Activated CD4-positive, alpha-beta memory T cell treated with anti-CD3 and anti-CD28 coated beads, Interleukin-2, amount 10 ng/mL, durations not matched to agents 7 days and 5 days (primary cell): Measurements from ENCODE around the gene UBFD1. TPM values are rescaled to one million over a fixed set of nuclear protein-coding genes. Genes with fewer than 3 reads are reported as not detected.
"Not testable (repeated sequence)": the region's sequence is repeated elsewhere in the genome, so short reads cannot be mapped to it uniquely, and the experiment has no call there.

ENCODE experiments used
- CTCF ChIA-PET: fragments of 350-600 bp; sonication (Branson Sonifier 250); formaldehyde crosslinking; loops from one replicate; lab custom pipeline; 2021; ENCODE audit warnings: antibody characterized with exemption, inconsistent platforms; lab: Charles Lee
- POLR2A ChIA-PET: fragments of 350-600 bp; sonication (Branson Sonifier 250); formaldehyde crosslinking; loops from one replicate; lab custom pipeline; 2021; ENCODE audit warnings: antibody characterized with exemption; lab: Charles Lee
- DNase-seq: peaks from one replicate; pipeline ENCODE4 v3.0.0-alpha.2; 2020
- H3K27ac Mint-ChIP-seq: one replicate; pipeline ENCODE4 v1.8.0; 2021; ENCODE audit warnings: mild to moderate bottlenecking, mixed read lengths
- H3K27me3 Mint-ChIP-seq: one replicate; pipeline ENCODE4 v1.8.0; 2021; ENCODE audit warnings: mixed read lengths
- H3K36me3 Mint-ChIP-seq: one replicate; pipeline ENCODE4 v1.8.0; 2021; ENCODE audit warnings: low read depth, mixed read lengths
- H3K4me1 Mint-ChIP-seq: one replicate; pipeline ENCODE4 v1.8.0; 2021; ENCODE audit warnings: mixed read lengths
- H3K4me3 Mint-ChIP-seq: one replicate; pipeline ENCODE4 v1.8.0; 2021; ENCODE audit warnings: mild to moderate bottlenecking, mixed read lengths
- H3K9me3 Mint-ChIP-seq: one replicate; pipeline ENCODE4 v1.8.0; 2021; ENCODE audit warnings: mixed read lengths
- total RNA-seq, 2 experiments: library from RNA; stranded (reverse); gene quantifications; one replicate each; pipeline ENCODE4 v1.2.3, GENCODE V29; 2021

UBFD1 gene
- total RNA-seq, 2 experiments from 2014 or later: 36.6 to 39.7 TPM

DNA sequence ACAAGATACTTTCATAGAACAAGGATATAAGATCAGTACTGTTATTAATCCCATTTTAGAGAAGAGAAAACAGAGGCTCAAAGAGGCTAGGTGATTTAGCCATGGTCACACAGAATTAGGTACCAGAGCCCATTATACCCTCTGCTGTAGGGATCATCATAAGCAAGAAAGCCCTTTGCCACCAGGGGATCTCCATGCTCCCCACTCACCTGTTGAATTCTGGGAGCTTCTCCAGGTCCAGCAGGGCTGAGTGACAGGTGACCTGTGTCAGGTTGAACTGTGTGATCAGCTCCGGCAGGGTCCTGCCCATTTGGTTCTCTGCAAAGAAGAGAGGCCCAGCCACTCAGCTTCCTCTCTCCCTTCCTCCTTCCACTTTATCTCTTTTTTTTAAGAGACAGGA, 25.1 kb upstream of the UBFD1 start:
- ChIA-PET POLR2A (no interaction called here), CTCF (no interaction called here)
- no peak overlapping the region for H3K27ac Mint-ChIP-seq
- H3K4me3 Mint-ChIP-seq: no peak overlapping the region
- DNase-seq: no peak
- H3K4me1 Mint-ChIP-seq: no peaks in the 10 kb centered on the region
- peaks cover 12% of the 10 kb centered on the region for H3K36me3 Mint-ChIP-seq
- H3K9me3 Mint-ChIP-seq: no peaks in the 10 kb centered on the region
- H3K27me3 Mint-ChIP-seq: no peaks in the 10 kb centered on the region

DNA sequence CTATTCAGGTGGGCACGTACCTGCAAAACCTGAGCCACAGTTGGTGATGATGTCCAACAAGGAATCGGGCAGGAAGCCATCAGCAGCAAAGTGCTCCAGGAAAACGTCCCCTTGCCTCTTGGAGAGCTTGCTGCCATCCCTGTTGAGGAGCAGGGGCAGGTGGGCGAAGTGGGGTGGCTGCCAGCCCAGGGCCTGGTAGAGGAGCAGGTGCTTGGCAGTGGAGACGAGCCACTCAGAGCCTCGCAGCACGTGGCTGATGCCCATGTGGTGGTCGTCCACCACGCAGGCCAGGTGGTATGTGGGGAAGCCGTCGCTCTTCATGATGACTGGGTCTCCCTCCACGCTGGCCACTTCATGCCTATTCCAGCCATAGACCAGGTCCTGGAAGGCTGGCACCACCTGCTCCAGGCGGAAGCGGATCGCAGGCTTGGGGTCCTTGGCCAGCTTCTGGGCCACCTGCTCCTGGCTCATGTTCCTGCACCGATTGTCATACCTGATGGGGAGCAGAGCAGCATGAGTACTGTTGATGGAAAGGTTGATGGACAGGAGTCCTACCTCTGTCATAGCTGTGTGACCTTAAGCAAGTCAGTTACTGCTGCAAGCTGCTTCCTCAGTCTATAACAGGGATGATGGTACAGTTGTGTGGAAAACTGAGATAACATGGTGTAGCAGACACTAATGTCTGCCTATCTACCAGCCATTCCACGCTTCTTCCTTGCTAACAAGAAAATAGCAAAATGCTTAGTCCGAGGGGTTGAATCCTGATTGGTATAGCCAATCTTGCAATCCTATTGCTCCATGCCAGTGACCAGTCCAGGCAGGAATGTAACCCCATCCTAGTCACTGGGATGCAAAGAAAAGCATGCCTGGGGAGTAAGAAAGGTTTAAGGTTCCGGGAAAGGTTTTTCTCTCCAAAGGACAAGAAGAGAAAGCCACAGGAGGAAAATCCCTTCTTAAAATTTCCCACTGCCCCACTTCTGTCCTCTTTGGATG, 22.4 kb upstream of the UBFD1 start:
- Mint-ChIP-seq H3K36me3 (peaks cover 12% of the 10 kb centered on the region), H3K4me3 (no peak overlapping the region)

DNA sequence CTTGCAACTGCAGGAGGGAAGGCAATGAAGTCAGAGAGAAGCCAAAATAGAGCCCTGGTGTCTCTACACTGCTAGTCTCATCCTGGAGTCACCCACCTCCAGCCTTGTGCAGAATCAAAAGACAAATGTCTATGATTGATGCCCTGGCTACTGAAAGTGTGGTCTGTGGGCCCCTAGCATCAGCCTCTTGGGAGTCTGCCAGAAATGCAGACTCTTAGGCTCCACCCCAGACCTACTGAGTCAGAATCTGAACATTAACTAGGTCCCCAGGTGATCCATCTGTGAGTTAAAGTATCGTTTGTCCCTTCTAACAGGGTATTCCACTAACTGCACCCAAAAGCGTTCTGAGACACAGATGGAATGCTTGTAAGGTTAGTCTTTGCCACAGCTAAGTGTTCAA, 21.6 kb upstream of the UBFD1 start:
- H3K9me3 Mint-ChIP-seq: no peaks in the 10 kb centered on the region
- POLR2A ChIA-PET: no interaction called here
- H3K27me3 Mint-ChIP-seq: no peaks in the 10 kb centered on the region
- CTCF ChIA-PET: no interaction called here
- H3K4me3 Mint-ChIP-seq: no peak overlapping the region
- peaks cover 12% of the 10 kb centered on the region for H3K36me3 Mint-ChIP-seq
- H3K4me1 Mint-ChIP-seq: peaks cover 7% of the 10 kb centered on the region
- no peak overlapping the region for H3K27ac Mint-ChIP-seq
- DNase-seq: no peak

More for the DNA sequence above, 22.4 kb upstream of the UBFD1 start:
- H3K27ac Mint-ChIP-seq: no peak overlapping the region
- ChIA-PET CTCF (no interaction called here), POLR2A (no interaction called here)
- H3K27me3 Mint-ChIP-seq: no peaks in the 10 kb centered on the region
- H3K9me3 Mint-ChIP-seq: no peaks in the 10 kb centered on the region
- no peak for DNase-seq
- H3K4me1 Mint-ChIP-seq: peaks cover 7% of the 10 kb centered on the region

DNA sequence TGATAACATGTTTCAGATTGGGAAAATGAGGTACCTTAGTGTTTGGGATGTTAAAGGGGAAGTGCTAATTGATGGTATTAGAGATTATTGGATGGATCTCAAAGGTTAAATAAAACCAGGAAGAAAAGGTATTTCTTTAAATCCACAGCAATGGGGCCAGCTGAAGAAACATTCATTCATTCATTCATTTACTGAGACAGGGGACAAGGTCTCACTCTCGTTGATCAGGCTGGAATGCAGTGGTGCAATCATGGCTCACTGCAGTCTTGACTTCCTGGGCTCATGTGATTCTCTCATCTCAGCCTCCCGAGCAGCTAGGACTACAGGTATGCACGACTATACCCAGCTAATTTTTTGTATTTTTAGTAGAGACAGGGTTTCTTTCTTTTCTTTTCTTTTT, 20.1 kb upstream of the UBFD1 start:
- H3K9me3 Mint-ChIP-seq: no peaks in the 10 kb centered on the region
- H3K27ac Mint-ChIP-seq: peak overlapping the region; percentile 16
- peaks cover 15% of the 10 kb centered on the region for H3K36me3 Mint-ChIP-seq
- H3K4me1 Mint-ChIP-seq: peaks cover 7% of the 10 kb centered on the region
- no peak overlapping the region for H3K4me3 Mint-ChIP-seq
- no peaks in the 10 kb centered on the region for H3K27me3 Mint-ChIP-seq
- ChIA-PET POLR2A (no interaction called here), CTCF (interaction anchor here (1.7 kb wide), 1 partner anchor 20 kb away, joined by 4 read pairs; the partner anchor contains the start of gene UBFD1)
- no peak for DNase-seq

DNA sequence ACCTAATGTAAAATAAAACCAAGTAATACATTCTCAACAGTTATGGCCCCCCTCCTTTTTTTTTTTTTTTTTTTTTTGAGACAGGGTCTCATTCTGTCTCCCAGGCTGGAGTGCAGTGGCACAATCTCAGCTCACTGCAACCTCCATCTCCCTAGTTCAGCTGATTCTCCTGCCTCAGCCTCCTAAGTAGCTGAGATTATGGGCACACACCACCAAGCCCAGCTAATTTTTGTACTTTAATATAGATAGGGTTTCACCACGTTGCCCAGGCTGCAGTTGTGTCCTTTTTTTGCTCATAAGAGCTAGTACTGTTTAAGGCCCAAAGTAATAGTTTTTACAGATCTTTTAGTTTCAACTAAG, 18.6 kb upstream of the UBFD1 start:
- no peak overlapping the region for H3K4me3 Mint-ChIP-seq
- H3K36me3 Mint-ChIP-seq: peaks cover 11% of the 10 kb centered on the region
- H3K27me3 Mint-ChIP-seq: no peaks in the 10 kb centered on the region
- ChIA-PET POLR2A (no interaction called here), CTCF (interaction anchor here (0.6 to 2.1 kb wide), 5 partner anchors 17 to 339 kb away, joined by 3 to 8 read pairs (median 4); no protein-coding TSS in a partner anchor)
- peaks cover 7% of the 10 kb centered on the region for H3K4me1 Mint-ChIP-seq
- H3K27ac Mint-ChIP-seq: no peak overlapping the region
- H3K9me3 Mint-ChIP-seq: no peaks in the 10 kb centered on the region
- no peak for DNase-seq

DNA sequence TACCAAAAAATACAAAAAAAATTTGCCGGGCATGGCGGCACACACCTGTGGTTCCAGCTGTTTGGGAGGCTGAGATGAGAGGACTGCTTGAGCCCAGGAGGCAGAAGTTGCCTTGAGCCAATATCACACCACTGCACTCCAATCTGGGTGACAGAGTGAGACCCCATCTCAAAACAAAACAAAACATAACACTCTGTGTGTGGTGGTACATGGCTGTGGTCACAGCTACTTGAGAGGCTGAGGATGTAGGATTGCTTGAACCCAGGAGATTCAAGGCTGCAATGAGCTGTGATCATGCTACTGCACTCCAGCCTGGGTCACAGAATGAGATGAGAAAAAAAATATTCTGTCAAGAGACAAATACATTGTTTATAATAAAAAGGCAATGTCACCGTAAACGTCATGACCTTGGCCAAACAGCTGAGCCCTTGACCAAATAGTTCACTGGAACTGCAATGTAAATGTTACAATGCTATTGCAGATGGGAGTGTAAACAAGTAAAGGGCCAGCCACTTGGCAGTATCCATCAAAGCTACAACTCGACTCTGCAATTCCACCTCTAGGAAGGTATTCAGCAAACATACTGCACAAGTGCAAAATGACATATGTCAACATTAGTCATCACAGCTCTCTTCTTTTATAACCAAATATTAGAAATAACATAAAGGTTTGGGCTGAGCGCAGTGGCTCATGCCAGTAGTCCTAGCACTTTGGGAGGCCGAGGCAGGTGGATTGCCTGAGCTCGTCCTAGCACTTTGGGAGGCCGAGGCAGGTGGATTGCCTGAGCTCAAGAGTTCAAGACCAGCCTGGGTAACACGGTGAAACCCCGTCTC, 17.3 kb upstream of the UBFD1 start:
- ChIA-PET POLR2A (interaction anchor here (1.2 kb wide), 1 partner anchor 16 kb away, joined by 3 read pairs; no protein-coding TSS in a partner anchor), CTCF (interaction anchor here (1.2 to 2.1 kb wide), 3 partner anchors 10 to 105 kb away, joined by 3 to 8 read pairs (median 4); no protein-coding TSS in a partner anchor)
- no peak overlapping the region for H3K27ac Mint-ChIP-seq
- H3K36me3 Mint-ChIP-seq: peaks cover 6% of the 10 kb centered on the region
- H3K9me3 Mint-ChIP-seq: no peaks in the 10 kb centered on the region
- no peak for DNase-seq
- no peak overlapping the region for H3K4me3 Mint-ChIP-seq
- peaks cover 7% of the 10 kb centered on the region for H3K4me1 Mint-ChIP-seq
- no peaks in the 10 kb centered on the region for H3K27me3 Mint-ChIP-seq

DNA sequence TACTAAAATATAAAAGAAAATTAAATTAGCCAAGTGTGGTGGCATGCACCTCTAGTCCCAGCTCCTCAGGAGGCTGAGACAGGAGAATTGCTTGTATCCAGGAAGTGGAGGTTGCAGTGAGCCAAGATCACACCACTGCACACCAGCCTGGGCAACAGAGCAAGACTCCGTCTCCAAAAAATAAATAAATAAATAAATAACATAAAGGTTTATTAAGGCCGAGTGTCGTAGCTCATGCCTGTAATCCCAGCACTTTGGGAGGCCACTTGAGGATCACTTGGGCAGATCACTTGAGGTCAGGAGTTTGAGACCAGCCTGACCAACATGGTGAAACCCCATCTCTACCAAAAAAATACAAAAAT, 16.7 kb upstream of the UBFD1 start:
- H3K27me3 Mint-ChIP-seq, H3K27ac Mint-ChIP-seq, H3K4me3 Mint-ChIP-seq, H3K4me1 Mint-ChIP-seq, H3K36me3 Mint-ChIP-seq, H3K9me3 Mint-ChIP-seq, CTCF ChIA-PET, DNase-seq: not testable (repeated sequence)
- POLR2A ChIA-PET: interaction anchor here (1.2 kb wide), 1 partner anchor 15 kb away, joined by 3 read pairs; no protein-coding TSS in a partner anchor

DNA sequence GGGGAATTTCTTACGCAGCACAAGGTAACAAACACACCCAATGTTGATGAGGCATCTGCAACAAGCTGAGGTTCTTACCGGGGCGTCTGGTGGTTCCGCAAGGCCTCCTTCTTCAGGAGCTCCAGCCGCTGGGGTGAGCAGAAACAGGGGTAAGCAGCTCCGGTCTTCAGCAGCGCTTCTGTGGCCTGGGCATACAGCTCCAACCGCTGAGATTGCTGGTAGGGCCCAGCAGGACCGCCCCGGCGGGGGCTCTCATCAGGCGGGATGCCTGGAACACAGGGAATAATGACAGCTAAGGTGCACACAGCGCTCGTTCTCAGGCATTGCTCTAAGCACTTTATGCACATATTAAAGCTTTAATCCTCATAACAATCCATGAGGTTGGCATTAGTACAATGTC, 13.1 kb upstream of the UBFD1 start:
- Mint-ChIP-seq H3K4me3 (no peak overlapping the region), H3K36me3 (peaks cover 21% of the 10 kb centered on the region), H3K4me1 (no peaks in the 10 kb centered on the region), H3K27ac (no peak overlapping the region), H3K27me3 (no peaks in the 10 kb centered on the region), H3K9me3 (no peaks in the 10 kb centered on the region)
- CTCF ChIA-PET: interaction anchor here (1.5 kb wide), 1 partner anchor 109 kb away, joined by 5 read pairs; no protein-coding TSS in a partner anchor
- POLR2A ChIA-PET: interaction anchor here (2.8 kb wide), 1 partner anchor 12 kb away, joined by 7 read pairs; the partner anchor contains the start of genes EARS2 and UBFD1
- DNase-seq: no peak

DNA sequence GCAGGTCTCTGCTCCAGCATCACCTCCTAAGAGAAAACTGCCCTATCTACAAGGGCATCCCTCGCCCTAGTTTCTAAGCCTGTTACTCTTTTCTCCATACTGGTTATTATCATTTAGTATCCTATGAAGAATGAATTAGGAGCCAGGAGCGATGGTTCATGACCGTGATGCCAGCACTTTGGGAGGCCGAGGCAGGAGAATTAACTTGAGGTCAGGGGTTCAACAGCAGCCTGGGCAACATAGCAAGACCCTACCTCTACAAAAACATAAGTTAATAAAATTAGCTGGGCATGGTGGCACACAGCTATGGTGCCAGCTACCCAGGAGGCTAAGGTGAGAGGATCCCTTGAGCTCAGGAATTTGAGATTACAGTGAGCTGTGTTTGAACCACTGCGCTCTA, 7.6 kb upstream of the UBFD1 start:
- Mint-ChIP-seq H3K27ac (no peak overlapping the region), H3K4me3 (no peak overlapping the region), H3K9me3 (no peaks in the 10 kb centered on the region), H3K27me3 (no peaks in the 10 kb centered on the region), H3K4me1 (no peaks in the 10 kb centered on the region), H3K36me3 (peaks cover 22% of the 10 kb centered on the region)
- POLR2A ChIA-PET: no interaction called here
- CTCF ChIA-PET: interaction anchor here (1.2 kb wide), 1 partner anchor 10 kb away, joined by 3 read pairs; no protein-coding TSS in a partner anchor
- no peak for DNase-seq

DNA sequence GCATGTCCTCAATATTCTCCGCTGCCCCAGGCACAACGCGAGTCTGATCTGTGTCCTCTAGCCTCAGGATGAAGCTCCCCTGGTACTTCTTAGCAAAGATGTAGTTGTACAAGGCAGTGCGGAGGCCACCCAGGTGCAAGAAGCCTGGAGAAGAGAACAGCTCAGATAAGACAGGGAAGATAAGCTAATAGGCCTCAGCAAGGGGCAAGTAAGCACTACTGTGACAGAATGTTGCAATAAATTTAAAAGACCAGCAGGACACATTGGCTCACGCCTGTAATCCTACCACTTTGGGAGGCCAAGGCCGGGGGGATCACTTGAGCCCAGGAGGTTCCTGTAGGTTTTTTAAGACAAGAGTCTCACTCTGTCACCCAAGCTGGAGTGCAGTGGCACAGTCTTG, 5.4 kb upstream of the UBFD1 start:
- Mint-ChIP-seq H3K4me1 (peaks cover 18% of the 10 kb centered on the region), H3K9me3 (no peaks in the 10 kb centered on the region), H3K27ac (no peak overlapping the region), H3K27me3 (no peaks in the 10 kb centered on the region), H3K36me3 (peaks cover 15% of the 10 kb centered on the region), H3K4me3 (no peak overlapping the region)
- no peak for DNase-seq
- POLR2A ChIA-PET: no interaction called here
- CTCF ChIA-PET: interaction anchor here (1.0 kb wide), 1 partner anchor 118 kb away, joined by 3 read pairs; no protein-coding TSS in a partner anchor

DNA sequence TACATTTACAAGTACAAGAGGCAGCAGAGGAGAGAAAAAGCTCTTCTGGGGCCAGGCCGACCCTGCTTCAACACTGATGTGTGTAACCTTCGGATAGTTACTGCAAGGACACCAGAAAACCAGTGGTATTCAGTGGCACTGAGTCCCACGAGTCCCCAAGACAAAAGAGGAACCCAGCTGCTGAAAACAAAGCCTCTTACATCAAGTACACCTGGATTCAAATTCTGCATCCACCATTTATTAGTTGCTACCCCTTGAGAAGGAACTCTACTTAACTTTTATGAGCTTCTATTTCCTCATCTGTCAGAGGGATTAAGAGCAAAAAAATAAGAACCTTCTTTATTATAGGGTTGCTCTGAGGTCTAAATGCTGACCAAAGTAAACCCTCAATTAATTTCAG, 3.0 kb upstream of the UBFD1 start:
- Mint-ChIP-seq H3K9me3 (no peaks in the 10 kb centered on the region), H3K27me3 (no peaks in the 10 kb centered on the region), H3K4me3 (no peak overlapping the region), H3K36me3 (peaks cover 14% of the 10 kb centered on the region), H3K4me1 (peaks cover 32% of the 10 kb centered on the region), H3K27ac (no peak overlapping the region)
- no peak for DNase-seq
- ChIA-PET CTCF (interaction anchor here (1.6 to 1.8 kb wide), 2 partner anchors 119 to 121 kb away, joined by 5 to 7 read pairs; no protein-coding TSS in a partner anchor), POLR2A (interaction anchor here (0.7 to 1.8 kb wide), 3 partner anchors 9 to 51 kb away, joined by 3 to 9 read pairs (median 3); partner anchors contain the start of gene GGA2)
